ENCODE measurements around the gene GLTP.
"Not testable (repeated sequence)": the region's sequence is repeated elsewhere in the genome, so short reads cannot be mapped to it uniquely, and the experiment has no call there.

GLTP gene

DNA sequence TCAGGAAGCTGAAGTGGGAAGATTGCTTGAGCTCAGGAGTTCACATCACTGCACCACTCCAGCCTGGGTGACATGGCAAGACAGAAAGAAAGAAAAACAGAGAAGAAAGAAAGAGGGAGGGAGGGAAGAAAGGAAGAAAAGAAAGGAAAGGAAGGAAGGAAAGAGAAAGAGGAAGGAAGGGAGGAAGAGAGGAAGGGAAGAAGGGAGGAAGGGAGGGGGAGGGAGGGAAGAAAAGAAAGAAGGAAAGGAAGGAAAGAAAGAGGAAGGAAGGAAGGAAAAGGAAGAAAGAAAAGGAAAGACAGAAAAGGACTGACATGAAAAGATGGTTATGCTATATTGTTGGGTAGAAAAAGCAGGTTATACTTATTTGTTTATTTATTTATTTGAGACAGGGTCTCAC, 3.9 kb downstream of the GLTP start:
- DNase-seq, result no peak

DNA sequence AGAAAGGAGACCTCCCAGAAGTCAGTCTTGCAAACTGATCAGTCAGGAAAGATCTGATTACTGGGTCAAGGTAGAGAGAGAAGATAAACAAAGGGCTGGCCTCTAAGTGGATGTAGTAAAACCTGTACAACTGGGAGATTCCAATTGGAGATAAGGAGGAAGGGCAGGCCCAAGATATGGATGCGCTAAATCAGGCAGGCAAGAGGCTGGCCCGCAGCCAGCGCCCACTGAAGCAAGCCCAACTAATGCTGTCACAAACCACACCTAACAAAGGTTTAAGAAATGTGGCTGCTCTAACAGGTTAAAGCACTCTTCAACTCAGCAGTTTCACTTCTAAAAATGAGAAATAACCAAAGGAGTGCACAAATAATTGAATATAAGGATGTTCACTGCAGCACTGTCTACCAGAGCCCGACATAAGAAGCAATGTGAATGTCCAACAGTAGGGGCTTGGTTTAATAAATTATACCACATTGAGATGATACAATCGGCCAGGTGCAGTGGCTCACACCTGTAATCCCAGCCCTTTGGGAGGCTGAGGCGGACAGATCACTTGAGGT, 4.7 kb downstream of the GLTP start:
- DNase-seq, result no peak

- no peak for DNase-seq
These were observed 6.7 kb downstream of the GLTP start for GRCh38 chr12:109873653-109874052.

DNA sequence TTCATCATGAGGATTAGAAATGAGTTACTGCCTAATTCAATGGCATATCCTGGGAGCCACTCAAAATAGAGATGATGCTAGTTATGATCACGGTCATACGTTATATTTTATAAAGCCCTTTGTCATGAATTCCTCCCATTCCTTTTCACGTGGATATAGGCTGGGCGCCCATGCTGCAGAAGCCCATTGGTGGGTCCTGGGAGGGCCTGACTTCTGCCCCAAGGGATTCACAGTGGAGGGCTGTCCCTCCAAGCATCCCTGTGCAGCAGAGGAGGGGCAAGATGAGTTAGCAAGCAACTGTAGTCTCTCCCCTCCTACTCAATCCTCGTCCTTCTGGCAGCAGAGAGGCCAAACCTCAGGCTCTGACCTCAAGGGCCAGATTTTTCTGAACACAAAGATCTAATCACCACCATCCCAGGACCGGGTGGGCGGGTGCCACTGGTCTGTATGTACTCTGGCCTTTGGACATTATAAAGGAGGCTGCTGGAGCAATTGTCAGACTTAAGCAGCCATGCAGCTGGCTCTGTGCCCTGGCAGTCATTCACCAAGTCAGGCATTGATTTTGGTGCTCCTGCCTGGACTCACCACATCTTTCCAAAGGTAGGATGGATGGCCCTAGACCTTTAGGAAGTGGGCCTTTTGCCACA, 8.6 kb downstream of the GLTP start:
- DNase-seq, result no peak

DNA sequence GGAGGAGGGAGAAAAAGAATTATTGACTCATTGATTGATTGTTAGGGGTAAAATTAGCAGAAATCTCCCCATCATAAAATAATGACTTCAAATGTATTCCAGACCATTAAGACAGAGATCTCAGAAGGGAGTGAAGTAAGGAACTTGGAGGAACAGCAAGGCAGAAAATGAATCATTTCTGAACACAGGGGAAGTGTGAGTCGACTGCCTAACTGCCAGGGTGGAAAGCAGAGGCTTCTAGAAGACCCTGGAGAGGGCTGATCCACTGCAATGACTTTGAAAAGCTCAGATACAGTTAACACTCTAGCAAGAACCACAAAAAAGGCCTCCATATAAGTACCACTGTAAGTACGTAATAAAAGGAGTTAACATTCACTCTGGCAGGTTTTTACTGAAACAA, 9.7 kb downstream of the GLTP start:
- DNase-seq, result no peak

DNA sequence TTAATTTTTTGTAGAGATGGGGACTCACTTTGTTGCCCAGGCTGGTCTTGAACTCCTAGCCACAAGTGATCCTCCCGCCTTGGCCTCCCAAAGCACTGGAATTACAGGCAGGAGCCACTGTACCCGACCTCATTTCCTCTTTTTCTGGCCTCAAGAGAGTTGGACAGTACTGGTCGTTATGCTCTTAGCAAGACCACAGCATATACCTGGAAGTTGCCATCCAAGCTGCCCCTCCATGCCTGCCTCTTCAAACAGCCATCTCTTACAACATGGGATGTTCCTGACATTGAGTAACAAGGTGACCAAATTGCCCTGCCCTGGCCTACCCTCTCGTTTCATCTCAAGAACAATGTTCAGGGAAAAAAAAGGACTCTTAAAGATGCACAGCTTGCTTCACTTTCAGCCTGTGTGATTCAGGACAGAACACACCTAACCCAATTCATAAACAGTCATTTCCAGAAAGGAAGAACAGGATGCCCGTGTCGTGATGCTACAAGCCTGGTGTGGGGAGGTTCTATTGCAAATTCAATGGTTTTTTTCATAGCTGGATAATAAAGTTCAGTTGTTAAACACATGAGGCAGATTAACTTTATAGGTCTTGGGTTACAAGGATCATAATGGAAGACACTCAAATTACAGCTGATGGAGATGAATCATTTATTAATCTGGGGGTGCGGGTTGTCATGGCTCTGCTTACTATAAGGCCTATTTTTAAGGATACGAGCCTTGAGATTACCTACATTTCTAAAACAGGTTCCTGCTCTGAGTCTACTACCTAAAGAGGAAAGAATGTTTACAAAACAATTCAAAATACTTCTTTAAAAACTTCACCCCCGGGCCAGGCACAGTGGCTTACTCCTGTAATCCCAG, 11.9 kb downstream of the GLTP start:
- DNase-seq, result no peak

- no peak for DNase-seq
These were observed 15.4 kb downstream of the GLTP start for GRCh38 chr12:109864916-109865315.

GRCh38 chr12:109863847-109864712, 16.3 kb downstream of the GLTP start:
- no peak for DNase-seq

- not testable (repeated sequence) for DNase-seq
These were observed 17.9 kb downstream of the GLTP start for GRCh38 chr12:109862491-109862890.

GRCh38 chr12:109861689-109862314, 18.5 kb downstream of the GLTP start:
- DNase-seq, result no peak

DNA sequence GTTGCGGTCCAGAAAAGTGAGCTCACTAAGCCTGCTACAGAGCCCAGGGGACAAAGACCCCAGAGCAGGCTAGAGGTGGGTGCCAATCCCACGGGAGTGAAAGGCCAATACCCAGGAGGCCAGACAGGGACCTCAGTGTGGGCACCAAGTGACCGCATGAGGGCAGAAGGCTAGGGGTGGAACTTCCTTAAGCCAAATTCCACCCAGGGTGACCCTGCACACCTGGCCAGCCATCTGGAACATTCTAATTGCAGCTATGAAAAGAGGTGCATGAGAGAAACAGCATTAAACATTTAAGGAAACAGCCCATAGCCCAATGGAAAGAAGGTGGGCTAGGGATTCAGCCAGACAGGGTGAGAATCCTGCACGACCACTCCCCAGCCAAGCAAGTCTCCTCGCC, 19.4 kb downstream of the GLTP start:
- DNase-seq, result no peak

- DNase-seq, result no peak
These were observed 21.6 kb downstream of the GLTP start for GRCh38 chr12:109858764-109859163.

DNA sequence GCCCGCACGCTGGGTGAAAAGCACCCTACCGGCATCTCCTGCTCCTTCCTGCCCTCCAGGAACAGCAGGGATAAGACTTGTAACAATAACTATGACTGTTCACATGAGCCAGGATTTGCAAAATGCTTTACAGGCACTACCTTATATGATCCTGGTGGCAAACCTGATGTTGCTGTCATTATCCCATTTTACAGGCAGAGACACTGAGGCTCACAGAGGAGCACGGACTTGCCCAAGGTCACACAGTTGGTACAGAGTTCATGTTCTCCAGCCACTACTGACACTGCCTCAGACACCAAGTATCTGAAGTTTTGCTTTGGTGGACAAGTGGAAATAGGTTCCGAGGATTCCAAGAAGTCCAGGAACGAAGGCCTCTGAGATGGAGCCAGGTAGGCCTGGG, 22.6 kb downstream of the GLTP start:
- no peak for DNase-seq

DNA sequence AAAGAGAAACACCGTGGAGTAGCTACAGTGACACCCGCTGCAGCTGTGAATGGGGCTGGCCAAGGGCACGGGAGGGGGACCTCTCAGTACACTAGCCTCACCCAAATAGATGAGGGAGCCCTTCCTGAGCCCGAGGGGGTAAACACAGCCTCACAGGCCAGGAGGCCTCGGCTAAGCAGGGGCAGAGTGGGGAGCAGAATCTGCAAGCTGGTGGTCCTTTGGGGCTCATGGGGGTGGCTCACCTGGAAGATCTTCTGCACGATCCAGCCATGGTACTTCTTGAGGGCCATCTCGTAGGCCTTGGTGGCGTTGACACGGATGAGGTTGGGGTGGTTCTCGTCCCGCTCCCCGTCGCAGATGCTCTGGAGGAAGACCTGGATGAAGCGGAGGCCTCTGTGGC, 25.0 kb downstream of the GLTP start:
- no peak for DNase-seq

GRCh38 chr12:109850518-109850917, 29.8 kb downstream of the GLTP start:
- DNase-seq, result not testable (repeated sequence)

- DNase-seq, result no peak
These were observed 33.1 kb downstream of the GLTP start for GRCh38 chr12:109847142-109847735.

GRCh38 chr12:109845824-109846205, 34.5 kb downstream of the GLTP start:
- DNase-seq, result no peak

GRCh38 chr12:109844983-109845823, 35.1 kb downstream of the GLTP start:
- DNase-seq, result peak; percentile 83

- no peak for DNase-seq
These were observed 36.2 kb downstream of the GLTP start for GRCh38 chr12:109844091-109844490.

DNA sequence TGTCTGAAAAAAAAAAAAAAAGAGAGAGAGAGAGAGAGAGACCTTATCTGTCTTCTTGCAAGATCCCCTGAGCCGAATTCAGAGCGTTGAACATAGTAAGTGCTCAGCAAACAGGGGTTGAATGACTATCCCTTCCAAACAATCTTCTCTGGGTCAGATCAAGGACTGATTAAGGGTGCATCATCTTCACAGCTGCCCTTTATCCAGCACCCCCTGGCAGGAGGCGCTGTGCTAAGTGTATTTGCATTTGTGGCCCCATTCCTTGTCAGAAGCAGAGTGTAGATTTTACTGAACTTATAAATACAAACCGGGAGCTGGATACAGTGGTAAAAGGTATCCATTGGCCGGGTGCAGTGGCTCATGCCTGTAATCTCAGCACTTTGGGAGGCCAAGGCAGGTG, 38.3 kb downstream of the GLTP start:
- no peak for DNase-seq

DNA sequence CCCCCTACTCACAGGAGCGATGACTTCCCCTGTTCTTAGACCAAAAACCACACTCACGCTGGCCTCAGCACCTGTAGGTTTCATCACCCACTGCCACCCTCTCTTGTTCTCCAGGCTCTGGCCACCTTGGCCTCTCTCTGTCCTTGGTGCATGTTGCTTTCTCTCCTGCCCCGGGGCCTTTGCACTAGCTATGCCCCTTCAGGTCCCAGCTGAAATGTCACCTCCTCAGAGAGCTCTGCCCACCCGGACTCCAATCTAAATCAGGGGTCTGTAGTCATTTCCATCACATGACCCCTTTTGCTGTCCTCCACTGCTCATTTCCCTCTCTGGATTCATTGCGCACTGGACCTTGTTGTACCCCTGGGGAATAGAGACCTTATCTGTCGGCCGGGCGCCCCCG, 39.0 kb downstream of the GLTP start:
- no peak for DNase-seq
